HepG2 (cell line): ENCODE data around the gene CCL23. TPM values are rescaled to one million over a fixed set of nuclear protein-coding genes. Genes with fewer than 3 reads are reported as not detected.

Experiments
- HNF4A ChIP-seq: sonication (generic); formaldehyde crosslinking; IDR thresholded peaks from 2 replicates; pipeline ENCODE4 v1.4.0; 2020; ENCODE audit warnings: missing genetic modification reagents
- HNRNPLL ChIP-seq: fragments of 200-400 bp; formaldehyde crosslinking; IDR thresholded peaks from 2 replicates; pipeline ENCODE4 v1.6.1; 2017; ENCODE audit warnings: mild to moderate bottlenecking, low read depth, low read length; ENCODE audit not compliant: poor library complexity, severe bottlenecking
- MEF2D ChIP-seq: sonication (generic); formaldehyde crosslinking; IDR thresholded peaks from 2 replicates; pipeline ENCODE4 v1.5.1; 2020; ENCODE audit warnings: mild to moderate bottlenecking, missing genetic modification reagents
- NR1H2 ChIP-seq: sonication (generic); formaldehyde crosslinking; IDR thresholded peaks from 2 replicates; pipeline ENCODE4 v1.8.1; 2022; ENCODE audit warnings: low read depth, missing genetic modification reagents, borderline replicate concordance
- RBM22 ChIP-seq: fragments of 200-400 bp; formaldehyde crosslinking; optimal IDR thresholded peaks from 2 replicates; pipeline ENCODE3; 2017; ENCODE audit warnings: mild to moderate bottlenecking, low read length, moderate library complexity
- SP140L ChIP-seq: sonication (generic); formaldehyde crosslinking; IDR thresholded peaks from 2 replicates; pipeline ENCODE4 v1.4.0; 2020; ENCODE audit warnings: missing genetic modification reagents, borderline replicate concordance
- UBTF ChIP-seq: sonication (generic); formaldehyde crosslinking; IDR thresholded peaks from 2 replicates; pipeline ENCODE4 v1.4.0; 2020; ENCODE audit warnings: mild to moderate bottlenecking, missing genetic modification reagents
- ZFP36L2 ChIP-seq: sonication (generic); formaldehyde crosslinking; IDR thresholded peaks from 2 replicates; pipeline ENCODE4 v1.4.0; 2020; ENCODE audit warnings: missing genetic modification reagents
- ZFY ChIP-seq: sonication (generic); formaldehyde crosslinking; IDR thresholded peaks from 2 replicates; pipeline ENCODE4 v1.4.0; 2020; ENCODE audit warnings: missing genetic modification reagents
- ZNF543 ChIP-seq: sonication (generic); formaldehyde crosslinking; IDR thresholded peaks from 2 replicates; pipeline ENCODE4 v1.4.0; 2020; ENCODE audit warnings: mild to moderate bottlenecking, missing genetic modification reagents
- ZNF660 ChIP-seq: sonication (generic); formaldehyde crosslinking; IDR thresholded peaks from 2 replicates; pipeline ENCODE4 v1.5.1; 2020; ENCODE audit warnings: mild to moderate bottlenecking, low read depth, missing genetic modification reagents, borderline replicate concordance
- ZNF777 ChIP-seq: sonication (generic); formaldehyde crosslinking; IDR thresholded peaks from 2 replicates; pipeline ENCODE4 v1.4.0; 2020; ENCODE audit warnings: missing genetic modification reagents
- ZSCAN12 ChIP-seq: sonication (generic); formaldehyde crosslinking; IDR thresholded peaks from 2 replicates; pipeline ENCODE4 v1.9.0; 2021; ENCODE audit warnings: mild to moderate bottlenecking, missing genetic modification reagents
- polyA plus RNA-seq, 8 experiments: library from polyadenylated mRNA; depleted of rRNA in 3 of 8; stranded (reverse) in 7 of 8; unstranded in 1 of 8; fragments of >200 nt; fragmentation: Illumina TruSeq in 4 of 8; extraction: Trizol in 4 of 8; gene quantifications; 2 replicates each; pipeline versions ENCODE4 v1.2.1 to v1.2.3, GENCODE V29; 2011 to 2016; ENCODE audit warnings: low read depth in 4 of 8, missing spikeins in 1 of 8, mixed read lengths in 1 of 8; ENCODE audit not compliant: insufficient read depth in 1 of 8
- total RNA-seq, 5 experiments: library from RNA; depleted of rRNA; stranded (reverse); fragments of >200 nt; fragmentation: Illumina TruSeq; extraction: Trizol; gene quantifications; 2 replicates each; pipeline ENCODE4 v1.2.3, GENCODE V29; 2016; ENCODE audit warnings: low read depth in 1 of 5
- TF ChIP-seq, protein P1 (sequence below): sonication (generic); formaldehyde crosslinking; conservative IDR thresholded peaks from 2 replicates; pipeline ENCODE4 v1.4.0; 2020; ENCODE audit warnings: mild to moderate bottlenecking, missing genetic modification reagents, moderate library complexity
- TF ChIP-seq, protein P2 (sequence below): IDR thresholded peaks from 2 replicates; pipeline ENCODE4 v1.4.0; 2020; ENCODE audit warnings: mild to moderate bottlenecking, missing genetic modification reagents
- TF ChIP-seq, protein P3 (sequence below): sonication (generic); formaldehyde crosslinking; conservative IDR thresholded peaks from 2 replicates; pipeline ENCODE4 v1.8.0; 2022; ENCODE audit warnings: mild to moderate bottlenecking, moderate library complexity, missing genetic modification reagents

Gene CCL23
- total and polyA plus RNA-seq, 2 of the 13 experiments (the other 11 are each of a cell fraction or from before 2014, with no cell fraction given) = not detected

DNA sequence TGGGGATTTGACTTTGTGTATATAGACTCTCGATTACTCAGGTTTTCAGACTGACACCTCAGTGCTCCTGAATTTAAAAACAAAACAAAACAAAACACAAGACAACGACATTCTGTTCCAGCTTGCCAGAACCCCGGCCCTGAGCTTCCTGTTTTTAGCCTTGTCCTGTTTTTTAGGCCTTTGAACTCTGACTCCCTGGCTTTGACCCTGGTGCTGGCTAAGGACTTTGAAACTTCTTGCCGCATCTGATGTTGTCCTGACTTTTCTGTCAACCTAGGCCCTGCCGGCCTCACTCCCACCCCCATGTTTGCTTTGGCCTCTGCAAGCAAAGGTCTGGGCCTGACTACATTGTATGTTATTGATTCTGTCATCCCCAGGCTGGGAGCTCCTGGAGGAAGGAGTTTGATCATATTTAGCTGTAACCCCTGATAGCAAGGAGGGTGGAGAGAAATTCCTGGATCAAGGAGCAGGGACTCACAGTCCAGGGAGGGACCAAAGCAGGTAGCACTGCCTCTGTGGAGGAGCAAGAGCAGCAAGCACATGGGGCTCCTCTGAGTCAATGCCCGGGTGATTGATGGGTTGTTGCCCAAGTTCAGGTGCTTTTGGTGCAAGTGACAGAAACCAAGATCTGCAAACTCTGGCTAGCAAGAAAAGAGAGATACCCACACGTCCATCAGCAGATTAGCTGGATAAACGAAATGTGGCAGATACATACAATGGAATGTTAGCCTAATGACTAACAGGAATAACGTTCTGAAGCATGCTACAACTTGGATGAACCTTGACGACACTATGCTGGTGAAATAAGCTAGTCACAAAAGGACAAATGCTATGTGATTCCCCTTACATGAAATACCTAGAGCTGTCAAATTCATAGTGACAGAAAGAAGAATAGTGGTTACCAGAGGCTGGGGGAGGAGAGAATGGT lies 44.2 kb downstream of the CCL23 start (continued):
- TF ChIP-seq, protein P1, sequence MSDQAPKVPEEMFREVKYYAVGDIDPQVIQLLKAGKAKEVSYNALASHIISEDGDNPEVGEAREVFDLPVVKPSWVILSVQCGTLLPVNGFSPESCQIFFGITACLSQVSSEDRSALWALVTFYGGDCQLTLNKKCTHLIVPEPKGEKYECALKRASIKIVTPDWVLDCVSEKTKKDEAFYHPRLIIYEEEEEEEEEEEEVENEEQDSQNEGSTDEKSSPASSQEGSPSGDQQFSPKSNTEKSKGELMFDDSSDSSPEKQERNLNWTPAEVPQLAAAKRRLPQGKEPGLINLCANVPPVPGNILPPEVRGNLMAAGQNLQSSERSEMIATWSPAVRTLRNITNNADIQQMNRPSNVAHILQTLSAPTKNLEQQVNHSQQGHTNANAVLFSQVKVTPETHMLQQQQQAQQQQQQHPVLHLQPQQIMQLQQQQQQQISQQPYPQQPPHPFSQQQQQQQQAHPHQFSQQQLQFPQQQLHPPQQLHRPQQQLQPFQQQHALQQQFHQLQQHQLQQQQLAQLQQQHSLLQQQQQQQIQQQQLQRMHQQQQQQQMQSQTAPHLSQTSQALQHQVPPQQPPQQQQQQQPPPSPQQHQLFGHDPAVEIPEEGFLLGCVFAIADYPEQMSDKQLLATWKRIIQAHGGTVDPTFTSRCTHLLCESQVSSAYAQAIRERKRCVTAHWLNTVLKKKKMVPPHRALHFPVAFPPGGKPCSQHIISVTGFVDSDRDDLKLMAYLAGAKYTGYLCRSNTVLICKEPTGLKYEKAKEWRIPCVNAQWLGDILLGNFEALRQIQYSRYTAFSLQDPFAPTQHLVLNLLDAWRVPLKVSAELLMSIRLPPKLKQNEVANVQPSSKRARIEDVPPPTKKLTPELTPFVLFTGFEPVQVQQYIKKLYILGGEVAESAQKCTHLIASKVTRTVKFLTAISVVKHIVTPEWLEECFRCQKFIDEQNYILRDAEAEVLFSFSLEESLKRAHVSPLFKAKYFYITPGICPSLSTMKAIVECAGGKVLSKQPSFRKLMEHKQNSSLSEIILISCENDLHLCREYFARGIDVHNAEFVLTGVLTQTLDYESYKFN (CRISPR knock-in tag) = peak; percentile 100
- TF ChIP-seq HNF4A (peak; percentile 99), ZFY (CRISPR knock-in tag) (peak; percentile 72), ZNF543 (CRISPR knock-in tag) (no peak), NR1H2 (CRISPR knock-in tag) (peak; percentile 85; the same call in 1 of the 2 replicates), UBTF (peak; percentile 39; the same call in 1 of the 2 replicates), MEF2D (CRISPR knock-in tag) (peak; percentile 72; the same call in 1 of the 2 replicates), RBM22 (no peak), ZSCAN12 (CRISPR knock-in tag) (no peak), ZFP36L2 (CRISPR knock-in tag) (no peak), ZNF660 (CRISPR knock-in tag) (no peak), HNRNPLL (no peak), ZNF777 (CRISPR knock-in tag) (no peak), SP140L (CRISPR knock-in tag) (peak; percentile 82; the same call in 1 of the 2 replicates)
- TF ChIP-seq, protein P2, sequence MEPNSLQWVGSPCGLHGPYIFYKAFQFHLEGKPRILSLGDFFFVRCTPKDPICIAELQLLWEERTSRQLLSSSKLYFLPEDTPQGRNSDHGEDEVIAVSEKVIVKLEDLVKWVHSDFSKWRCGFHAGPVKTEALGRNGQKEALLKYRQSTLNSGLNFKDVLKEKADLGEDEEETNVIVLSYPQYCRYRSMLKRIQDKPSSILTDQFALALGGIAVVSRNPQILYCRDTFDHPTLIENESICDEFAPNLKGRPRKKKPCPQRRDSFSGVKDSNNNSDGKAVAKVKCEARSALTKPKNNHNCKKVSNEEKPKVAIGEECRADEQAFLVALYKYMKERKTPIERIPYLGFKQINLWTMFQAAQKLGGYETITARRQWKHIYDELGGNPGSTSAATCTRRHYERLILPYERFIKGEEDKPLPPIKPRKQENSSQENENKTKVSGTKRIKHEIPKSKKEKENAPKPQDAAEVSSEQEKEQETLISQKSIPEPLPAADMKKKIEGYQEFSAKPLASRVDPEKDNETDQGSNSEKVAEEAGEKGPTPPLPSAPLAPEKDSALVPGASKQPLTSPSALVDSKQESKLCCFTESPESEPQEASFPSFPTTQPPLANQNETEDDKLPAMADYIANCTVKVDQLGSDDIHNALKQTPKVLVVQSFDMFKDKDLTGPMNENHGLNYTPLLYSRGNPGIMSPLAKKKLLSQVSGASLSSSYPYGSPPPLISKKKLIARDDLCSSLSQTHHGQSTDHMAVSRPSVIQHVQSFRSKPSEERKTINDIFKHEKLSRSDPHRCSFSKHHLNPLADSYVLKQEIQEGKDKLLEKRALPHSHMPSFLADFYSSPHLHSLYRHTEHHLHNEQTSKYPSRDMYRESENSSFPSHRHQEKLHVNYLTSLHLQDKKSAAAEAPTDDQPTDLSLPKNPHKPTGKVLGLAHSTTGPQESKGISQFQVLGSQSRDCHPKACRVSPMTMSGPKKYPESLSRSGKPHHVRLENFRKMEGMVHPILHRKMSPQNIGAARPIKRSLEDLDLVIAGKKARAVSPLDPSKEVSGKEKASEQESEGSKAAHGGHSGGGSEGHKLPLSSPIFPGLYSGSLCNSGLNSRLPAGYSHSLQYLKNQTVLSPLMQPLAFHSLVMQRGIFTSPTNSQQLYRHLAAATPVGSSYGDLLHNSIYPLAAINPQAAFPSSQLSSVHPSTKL (CRISPR knock-in tag) = peak; percentile 98
- TF ChIP-seq, protein P3, sequence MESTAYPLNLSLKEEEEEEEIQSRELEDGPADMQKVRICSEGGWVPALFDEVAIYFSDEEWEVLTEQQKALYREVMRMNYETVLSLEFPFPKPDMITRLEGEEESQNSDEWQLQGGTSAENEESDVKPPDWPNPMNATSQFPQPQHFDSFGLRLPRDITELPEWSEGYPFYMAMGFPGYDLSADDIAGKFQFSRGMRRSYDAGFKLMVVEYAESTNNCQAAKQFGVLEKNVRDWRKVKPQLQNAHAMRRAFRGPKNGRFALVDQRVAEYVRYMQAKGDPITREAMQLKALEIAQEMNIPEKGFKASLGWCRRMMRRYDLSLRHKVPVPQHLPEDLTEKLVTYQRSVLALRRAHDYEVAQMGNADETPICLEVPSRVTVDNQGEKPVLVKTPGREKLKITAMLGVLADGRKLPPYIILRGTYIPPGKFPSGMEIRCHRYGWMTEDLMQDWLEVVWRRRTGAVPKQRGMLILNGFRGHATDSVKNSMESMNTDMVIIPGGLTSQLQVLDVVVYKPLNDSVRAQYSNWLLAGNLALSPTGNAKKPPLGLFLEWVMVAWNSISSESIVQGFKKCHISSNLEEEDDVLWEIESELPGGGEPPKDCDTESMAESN (CRISPR knock-in tag) = peak; percentile 61; the same call in 1 of the 2 replicates
